ENCODE measurements around the gene DHX34.
A peak's percentile ranks its signal among the peaks of the same experiment; 100 is the strongest.
"Not testable (repeated sequence)": the region's sequence is repeated elsewhere in the genome, so short reads cannot be mapped to it uniquely, and the experiment has no call there.

Gene DHX34, protein sequence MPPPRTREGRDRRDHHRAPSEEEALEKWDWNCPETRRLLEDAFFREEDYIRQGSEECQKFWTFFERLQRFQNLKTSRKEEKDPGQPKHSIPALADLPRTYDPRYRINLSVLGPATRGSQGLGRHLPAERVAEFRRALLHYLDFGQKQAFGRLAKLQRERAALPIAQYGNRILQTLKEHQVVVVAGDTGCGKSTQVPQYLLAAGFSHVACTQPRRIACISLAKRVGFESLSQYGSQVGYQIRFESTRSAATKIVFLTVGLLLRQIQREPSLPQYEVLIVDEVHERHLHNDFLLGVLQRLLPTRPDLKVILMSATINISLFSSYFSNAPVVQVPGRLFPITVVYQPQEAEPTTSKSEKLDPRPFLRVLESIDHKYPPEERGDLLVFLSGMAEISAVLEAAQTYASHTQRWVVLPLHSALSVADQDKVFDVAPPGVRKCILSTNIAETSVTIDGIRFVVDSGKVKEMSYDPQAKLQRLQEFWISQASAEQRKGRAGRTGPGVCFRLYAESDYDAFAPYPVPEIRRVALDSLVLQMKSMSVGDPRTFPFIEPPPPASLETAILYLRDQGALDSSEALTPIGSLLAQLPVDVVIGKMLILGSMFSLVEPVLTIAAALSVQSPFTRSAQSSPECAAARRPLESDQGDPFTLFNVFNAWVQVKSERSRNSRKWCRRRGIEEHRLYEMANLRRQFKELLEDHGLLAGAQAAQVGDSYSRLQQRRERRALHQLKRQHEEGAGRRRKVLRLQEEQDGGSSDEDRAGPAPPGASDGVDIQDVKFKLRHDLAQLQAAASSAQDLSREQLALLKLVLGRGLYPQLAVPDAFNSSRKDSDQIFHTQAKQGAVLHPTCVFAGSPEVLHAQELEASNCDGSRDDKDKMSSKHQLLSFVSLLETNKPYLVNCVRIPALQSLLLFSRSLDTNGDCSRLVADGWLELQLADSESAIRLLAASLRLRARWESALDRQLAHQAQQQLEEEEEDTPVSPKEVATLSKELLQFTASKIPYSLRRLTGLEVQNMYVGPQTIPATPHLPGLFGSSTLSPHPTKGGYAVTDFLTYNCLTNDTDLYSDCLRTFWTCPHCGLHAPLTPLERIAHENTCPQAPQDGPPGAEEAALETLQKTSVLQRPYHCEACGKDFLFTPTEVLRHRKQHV

DNA sequence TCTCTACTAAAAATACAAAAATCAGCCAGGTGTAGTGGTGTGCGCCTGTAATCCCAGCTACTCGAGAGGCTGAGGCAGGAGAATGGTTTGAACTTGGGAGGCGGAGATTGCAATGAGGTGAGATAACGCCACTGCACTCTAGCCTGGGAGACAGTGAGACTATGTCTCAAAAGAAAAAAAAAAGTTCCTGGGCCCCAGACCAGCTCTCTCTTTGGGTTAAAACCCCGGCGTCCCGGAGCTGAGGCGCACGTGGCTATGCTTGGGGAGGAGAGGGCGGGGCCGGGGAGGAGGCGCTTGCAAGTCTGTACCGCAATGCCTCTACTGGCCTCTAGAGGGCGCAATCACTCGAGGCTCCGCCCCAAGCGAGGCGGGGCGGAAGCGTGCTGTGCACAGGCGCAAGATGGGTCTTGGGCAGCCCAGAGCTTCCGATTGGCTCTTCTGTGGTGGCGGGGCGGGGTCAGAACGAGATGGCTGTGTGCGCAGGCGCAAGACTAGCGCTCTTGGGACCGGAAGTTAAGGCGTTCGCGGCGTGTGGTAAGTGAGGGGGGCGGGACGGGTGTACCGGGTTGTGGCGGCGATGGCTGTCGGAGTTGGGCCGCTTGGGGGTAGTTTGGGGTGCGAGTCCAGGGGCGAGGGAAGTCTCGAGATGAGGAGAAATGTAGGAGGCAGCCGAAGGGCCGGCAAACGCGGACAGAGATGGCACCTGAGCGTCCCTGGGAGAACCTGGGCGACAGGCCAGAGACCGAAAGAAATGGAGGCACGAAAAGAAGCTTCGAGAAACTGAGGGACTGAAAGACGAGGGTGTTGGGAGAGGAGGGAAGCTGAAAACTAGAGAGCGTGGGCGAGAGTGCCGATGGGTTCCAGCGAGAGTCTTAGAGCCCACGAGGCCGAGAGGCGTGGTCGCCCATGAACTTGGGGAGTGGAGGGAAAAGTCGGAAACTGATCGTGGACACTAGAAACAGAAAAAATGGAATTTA, at the start of gene DHX34:
Gene DHX34, plus strand, starts transcription at position 497 of the 977 bp plus-strand sequence. CDS start 3,716 bp downstream, outside the sequence.
- peak; percentile 99 for DNase-seq

DNA sequence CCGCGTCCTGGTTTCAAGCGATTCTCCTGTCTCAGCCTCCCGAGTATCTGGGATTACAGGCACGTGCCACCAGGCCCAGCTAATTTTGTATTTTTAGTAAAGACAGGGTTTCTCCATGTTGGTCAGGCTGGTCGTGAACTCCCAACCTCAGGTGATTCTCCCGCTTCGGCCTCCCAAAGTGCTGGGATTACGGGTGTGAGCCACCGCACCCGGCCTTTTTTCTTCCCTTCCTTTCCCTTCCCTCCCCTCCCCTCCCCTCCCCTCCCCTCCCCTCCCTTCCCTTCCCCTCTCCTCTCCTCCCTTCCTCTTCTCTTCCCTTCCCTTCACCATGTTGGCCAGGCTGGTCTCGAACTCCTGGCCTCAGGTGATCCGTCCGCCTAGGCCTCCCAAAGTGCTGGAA, 48.2 kb upstream of the DHX34 start:
- not testable (repeated sequence) for DNase-seq

DNA sequence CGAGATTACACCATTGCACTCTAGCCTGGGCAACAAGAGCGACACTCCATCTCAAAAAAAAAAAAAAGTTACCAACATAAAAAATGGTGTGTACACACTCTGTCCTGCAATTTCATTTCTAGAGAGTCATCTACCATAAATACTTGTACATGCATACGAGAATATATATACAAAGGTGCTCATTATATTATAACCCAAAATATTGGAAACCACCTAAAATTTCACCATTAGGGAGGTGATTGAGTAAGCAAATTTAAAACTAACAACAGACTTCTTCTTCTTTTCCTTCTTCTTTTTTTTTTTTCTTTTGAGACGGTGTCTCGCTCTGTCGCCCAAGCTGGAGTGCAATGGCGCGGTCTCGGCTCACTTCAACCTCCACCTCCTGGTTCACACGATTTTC, 46.9 kb upstream of the DHX34 start:
- DNase-seq: no peak

DNA sequence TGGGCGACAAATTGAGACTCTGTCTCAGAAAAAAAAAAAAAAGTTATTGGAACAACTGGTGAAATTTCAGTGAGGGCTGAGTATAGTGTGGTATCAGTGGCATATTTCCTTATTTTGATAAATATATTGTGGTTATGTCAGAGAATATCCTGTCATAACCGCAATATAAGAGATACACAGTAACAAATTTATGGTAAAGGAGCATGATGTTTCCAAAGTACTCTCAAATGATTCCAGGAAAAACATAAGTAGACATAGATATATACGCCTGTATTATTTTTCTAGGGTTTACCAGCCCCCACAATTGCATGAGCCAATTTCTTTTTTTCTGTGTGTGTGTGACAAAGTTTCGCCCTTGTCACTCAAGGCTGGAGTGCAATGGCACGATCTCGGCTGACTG, 45.1 kb upstream of the DHX34 start:
- no peak for DNase-seq

DNA sequence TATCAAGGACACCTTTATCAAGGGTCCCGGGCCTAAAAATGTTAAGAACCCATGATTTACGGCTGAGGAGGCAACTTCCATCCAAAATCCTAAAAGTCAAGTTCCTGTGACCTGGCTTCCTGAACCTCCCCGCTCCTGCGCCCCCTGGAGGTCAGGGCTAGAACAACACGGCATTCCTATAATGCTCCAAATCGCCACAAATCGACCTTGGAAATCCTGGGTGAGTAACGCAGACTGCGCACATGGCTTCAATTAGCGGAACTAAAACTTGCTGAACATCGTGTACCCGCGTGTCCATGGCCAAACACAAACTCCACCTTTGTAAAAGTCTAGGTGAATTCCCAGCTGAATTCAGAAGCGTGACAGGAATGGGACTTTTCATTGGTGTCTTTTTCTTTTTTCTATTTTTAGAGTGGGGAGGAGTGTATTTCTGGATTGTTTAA, 43.8 kb upstream of the DHX34 start:
- DNase-seq: peak; percentile 84

DNA sequence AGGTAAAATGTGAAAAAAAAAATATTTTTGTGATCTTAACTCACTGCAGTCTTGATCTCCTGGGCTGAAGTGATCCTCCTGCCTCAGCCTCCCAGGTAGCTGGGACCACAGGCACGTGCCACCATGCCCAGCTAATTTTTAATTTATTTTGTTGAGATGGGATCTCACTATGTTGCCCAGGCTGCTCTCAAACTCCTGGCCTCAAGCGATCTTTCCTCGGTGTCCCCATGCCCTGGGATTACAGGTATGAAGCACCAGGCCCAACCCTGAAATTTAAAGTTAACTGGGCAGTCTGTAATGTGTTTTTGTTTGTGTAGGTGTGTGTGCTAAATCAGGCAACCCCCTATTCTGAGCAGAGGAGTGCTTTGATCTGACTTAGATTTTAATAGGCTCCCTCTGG, 42.8 kb upstream of the DHX34 start:
- no peak for DNase-seq

DNA sequence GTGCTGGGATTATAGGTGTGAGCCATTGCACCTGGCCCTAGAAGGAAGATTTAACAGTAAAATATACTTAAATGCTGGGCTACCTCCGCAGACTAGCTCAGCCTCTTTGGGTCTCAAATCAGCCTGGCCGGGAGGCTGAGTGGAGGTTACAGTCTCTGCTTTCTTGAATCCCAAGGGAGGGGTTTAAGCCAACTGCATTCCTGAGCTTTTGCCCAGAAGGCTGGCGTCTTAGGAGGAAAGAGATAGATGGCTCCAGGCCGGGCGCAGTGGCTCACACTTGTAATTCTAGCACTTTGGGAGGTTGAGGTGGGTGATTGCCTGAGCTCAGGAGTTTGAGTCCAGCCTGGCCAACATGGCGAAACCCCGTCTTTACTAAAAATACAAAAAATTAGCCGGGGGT, 40.1 kb upstream of the DHX34 start:
- no peak for DNase-seq

DNA sequence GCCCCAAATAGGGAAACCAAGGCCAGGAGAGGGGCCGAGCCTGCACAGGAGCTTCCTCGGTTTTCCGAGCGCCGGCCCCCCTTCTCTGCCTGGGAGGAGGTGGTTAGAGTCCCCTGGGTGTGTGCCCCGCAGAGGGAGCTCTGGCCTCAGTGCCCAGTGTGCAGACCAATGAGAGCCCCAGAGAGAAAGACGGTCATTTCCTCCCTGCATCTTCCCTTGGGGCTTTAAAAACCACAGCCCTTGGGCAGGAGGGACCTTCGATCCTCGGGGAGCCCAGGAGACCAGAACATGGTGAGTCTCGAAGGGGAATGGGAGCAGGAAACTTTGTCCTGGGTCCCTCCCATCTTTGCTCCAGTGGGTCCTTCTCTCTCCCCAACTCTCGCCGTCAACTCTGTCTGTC, 39.5 kb upstream of the DHX34 start, which contains the start of gene C5AR1:
Gene C5AR1, plus strand, starts transcription at position 254 of the 400 bp plus-strand sequence. Its CDS starts 35 bp downstream, at position 289.
- DNase-seq: no peak

DNA sequence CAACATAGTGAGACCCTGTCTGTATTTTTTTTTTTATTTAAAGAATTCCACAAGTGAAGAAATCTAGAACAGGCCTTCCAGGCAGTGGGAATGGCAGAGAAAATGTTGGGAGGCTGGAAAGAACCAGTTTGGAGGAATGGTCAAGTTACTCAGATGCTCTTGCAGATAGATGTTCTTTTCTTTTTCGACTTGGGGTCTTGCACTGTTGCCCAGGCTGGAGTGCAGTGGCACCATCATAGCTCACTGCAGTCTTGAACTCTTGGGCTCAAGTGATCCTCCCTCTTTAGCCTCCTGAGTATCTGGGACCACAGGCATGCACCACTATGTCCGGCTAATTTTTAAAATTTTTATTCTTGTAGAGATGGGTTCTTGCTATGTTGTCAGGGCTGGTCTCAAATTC, 38.8 kb upstream of the DHX34 start:
- no peak for DNase-seq

DNA sequence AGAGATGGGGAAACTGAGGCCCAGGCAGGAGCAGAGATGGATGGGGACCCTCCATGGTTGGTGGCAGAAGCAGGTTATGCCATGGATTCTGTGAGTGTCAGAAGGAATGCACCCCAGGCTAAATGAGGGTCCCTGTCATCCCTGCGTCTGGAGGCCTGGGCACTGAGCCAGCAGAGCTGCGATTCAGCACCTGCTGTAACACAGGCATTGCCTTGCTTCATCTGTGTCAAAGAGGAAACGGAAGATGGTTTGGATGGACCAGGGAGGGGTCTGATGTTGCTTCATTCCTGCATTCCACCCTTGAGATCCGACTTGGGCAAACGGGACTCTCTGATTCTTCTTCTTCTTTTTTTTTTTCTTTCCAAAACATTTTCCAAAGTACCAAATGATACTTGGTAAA, 38.3 kb upstream of the DHX34 start:
- DNase-seq: no peak

DNA sequence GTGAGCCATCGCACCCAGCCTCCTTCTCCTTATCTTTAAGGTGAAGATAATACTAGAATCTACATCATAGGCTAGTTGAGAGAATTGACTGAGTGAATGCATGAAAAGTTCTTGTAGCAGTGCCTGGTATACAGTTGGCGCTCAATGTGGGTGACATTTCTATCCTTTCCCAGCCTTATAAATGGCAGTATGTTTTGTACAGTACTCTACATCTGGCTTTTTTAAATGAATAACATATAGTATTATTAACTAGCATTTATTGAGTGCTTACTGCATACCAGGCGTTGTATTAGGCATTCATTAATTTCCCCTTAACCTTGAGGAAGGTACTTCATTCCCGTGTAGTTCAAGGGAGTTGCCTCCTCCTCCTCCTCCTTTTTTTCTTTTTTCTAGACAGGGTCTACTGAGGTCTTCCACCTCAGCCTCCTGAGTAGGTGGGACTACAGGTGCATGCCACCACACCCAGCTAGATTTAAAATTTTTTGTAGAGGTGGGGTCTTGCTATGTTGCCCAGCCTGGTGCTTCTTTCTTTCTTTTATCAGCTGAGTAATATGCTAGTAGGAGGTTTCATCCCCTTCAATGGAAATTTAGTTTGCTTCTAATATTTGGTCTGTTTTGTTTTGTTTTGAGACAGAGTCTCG, 36.6 kb upstream of the DHX34 start:
- DNase-seq: no peak

DNA sequence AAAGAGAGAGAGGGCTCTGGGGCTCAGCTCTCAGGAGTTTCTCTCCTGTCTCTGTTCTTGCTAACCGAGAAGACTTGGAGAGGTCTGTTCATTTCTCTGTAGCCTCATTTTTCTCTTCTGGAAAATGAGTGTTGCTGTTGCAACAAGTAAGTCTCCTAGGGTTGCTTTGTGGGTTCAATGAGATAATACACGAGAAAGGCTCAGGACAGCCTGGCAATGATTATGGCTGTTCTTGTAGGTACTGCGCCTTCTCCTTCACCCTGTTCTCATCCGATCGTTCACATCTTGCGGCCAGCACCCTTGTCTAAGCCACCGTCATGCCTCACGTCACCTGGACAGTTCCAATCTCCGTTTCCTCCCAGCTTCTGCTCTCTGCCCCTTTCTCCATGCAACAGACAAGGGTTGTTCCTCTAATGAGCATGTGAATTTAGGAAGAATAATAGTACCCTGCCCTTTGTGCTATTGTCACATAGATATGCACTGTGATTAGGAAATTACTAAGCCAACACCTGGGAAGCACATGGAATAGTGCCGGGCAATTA, 35.3 kb upstream of the DHX34 start:
- no peak for DNase-seq

DNA sequence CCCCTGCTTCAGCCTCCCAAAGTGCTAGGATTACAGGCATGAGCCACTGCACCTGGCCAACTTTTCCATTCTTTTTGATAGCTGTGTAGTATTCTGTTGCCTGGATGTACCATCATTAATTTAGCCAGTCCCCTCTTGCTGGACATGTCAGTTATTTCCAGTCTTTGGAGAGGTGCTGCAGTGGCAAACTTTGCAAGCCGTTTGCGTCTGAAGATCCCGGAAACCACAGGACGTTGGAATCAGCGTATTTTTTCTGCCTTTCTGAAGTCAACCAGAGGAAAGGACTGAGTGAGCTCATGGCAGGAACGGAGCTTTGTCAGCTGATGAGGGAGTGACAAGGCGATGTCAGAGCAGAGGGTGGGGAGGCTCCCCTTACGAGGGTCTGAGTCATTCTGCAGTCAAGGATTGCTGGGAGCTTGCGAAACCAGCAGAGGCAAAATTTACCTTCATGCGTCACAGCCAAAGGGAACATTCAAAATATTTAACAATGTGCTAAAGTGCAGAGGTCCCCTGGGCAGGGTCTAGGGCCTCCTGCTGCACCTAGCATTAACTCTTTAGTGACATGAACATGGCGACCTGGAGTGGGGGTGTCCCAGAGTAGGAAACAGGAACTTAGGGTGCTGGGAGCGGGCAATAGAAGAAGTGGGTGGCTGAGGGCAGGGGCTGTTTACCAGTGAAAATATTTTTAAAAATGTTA, 33.8 kb upstream of the DHX34 start:
- DNase-seq: peak; percentile 93

DNA sequence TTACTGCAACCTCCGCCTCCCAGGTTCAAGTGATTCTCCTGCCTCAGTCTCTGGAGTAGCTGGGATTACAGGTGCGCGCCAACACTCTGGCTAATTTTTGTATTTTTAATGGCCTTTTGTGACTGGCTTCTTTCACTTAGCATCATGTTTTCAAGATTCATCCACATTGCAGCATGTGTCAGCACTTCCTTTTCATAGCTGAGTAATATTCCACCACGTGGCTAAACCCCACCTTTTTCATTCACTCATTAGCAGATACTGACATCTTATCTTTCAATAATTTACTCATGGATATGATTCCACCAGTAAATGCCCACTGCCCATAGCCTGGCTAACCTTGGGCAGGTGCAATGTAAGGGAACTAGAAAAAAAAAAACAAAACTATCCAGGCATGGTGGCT, 32.6 kb upstream of the DHX34 start:
- DNase-seq: no peak

DNA sequence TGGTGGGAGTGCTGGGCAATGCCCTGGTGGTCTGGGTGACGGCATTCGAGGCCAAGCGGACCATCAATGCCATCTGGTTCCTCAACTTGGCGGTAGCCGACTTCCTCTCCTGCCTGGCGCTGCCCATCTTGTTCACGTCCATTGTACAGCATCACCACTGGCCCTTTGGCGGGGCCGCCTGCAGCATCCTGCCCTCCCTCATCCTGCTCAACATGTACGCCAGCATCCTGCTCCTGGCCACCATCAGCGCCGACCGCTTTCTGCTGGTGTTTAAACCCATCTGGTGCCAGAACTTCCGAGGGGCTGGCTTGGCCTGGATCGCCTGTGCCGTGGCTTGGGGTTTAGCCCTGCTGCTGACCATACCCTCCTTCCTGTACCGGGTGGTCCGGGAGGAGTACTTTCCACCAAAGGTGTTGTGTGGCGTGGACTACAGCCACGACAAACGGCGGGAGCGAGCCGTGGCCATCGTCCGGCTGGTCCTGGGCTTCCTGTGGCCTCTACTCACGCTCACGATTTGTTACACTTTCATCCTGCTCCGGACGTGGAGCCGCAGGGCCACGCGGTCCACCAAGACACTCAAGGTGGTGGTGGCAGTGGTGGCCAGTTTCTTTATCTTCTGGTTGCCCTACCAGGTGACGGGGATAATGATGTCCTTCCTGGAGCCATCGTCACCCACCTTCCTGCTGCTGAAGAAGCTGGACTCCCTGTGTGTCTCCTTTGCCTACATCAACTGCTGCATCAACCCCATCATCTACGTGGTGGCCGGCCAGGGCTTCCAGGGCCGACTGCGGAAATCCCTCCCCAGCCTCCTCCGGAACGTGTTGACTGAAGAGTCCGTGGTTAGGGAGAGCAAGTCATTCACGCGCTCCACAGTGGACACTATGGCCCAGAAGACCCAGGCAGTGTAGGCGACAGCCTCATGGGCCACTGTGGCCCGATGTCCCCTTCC, 28.9 kb upstream of the DHX34 start:
- DNase-seq: no peak

DNA sequence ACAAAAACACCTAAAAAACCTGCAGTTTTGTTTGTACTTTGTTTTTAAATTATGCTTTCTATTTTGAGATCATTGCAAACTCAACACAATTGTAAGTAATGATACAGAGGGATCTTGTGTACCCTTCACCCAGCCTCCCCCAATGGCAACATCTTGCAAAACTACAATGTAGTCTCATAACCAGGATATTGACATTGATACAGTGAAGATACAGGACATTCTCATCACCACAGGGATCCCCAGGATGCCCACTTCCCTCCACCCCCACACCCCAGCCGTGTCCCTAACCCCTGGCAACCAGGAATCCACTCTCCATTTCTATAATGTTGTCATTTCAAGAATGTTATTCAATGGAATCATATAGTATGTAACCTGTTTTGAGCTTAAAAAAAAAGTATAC, 27.5 kb upstream of the DHX34 start:
- DNase-seq: no peak

DNA sequence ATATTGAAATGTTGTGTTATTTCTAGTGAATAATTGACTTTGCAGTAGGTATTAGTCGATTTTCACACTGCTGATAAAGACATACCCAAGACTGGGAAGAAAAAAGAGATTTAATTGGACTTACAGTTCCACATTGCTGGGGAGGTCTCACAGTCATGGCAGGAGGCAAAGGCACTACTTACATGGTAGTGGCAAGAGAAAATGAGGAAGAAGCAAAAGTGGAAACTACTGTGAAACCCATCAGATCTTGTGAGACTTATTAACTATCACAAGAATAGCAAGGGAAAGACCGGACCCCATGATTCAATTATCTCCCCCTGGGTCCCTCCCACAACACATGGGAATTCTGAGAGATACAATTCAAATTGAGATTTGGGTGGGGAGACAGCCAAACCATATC, 27.1 kb upstream of the DHX34 start:
- DNase-seq: no peak

DNA sequence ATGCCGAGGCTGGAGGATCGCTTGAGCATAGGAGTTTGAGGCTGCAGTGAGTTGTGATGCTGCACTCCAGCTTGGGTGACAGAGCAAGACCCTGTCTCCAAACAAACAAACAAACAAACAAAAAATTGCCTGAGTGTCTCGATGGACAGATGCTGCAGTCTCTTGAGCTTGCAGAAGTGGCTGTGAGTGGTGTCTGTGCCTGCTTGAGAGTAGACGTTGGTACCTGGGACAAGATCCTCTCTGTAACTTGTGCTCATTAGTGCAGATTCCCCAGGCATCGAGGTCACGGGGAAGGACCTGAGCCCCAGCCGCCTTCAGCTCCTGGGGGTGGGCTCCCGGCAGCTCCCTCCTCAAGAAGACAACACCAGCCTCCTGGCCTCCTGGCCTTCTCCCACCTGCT, 25.7 kb upstream of the DHX34 start:
- DNase-seq: no peak

DNA sequence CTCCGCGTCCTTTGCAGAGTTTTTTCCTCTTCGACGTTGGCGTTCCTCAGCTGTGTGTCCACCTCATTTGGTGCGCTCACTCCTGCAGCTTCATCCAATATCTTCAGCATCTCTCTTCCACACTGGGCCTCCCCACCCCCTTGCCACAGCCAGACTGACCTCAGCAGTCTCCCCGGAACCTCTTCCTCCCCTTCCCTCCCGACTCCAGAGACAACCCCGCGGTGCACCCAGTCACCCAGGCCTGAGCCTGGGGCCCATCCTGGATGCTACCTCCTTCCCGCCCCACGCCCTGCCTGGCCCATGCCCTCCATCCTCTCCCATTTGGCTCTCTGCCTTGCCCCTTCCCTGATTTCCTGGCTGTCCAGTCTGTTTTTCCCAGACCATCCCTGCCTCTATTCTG, 25.2 kb upstream of the DHX34 start:
- DNase-seq: no peak

Data from islet precursor cell (in vitro differentiated cells).